Thoracic aorta endothelial cell (primary cell): ENCODE measurements around the gene PNMA6F. TPM values are rescaled to one million over a fixed set of nuclear protein-coding genes. Genes with fewer than 3 reads are reported as not detected.

ENCODE experiments used
- small RNA-seq: library from RNA; depleted of rRNA; stranded (forward); fragments of <200 nt; gene quantifications from one replicate; pipeline ENCODE3, GENCODE V24; 2012
- total RNA-seq: library from RNA; depleted of rRNA; stranded (reverse); fragments of >200 nt; gene quantifications from 2 replicates; pipeline ENCODE4 v1.2.3, GENCODE V29; 2012

The PNMA6F gene
- total RNA-seq, result not detected in 2 replicates

DNA sequence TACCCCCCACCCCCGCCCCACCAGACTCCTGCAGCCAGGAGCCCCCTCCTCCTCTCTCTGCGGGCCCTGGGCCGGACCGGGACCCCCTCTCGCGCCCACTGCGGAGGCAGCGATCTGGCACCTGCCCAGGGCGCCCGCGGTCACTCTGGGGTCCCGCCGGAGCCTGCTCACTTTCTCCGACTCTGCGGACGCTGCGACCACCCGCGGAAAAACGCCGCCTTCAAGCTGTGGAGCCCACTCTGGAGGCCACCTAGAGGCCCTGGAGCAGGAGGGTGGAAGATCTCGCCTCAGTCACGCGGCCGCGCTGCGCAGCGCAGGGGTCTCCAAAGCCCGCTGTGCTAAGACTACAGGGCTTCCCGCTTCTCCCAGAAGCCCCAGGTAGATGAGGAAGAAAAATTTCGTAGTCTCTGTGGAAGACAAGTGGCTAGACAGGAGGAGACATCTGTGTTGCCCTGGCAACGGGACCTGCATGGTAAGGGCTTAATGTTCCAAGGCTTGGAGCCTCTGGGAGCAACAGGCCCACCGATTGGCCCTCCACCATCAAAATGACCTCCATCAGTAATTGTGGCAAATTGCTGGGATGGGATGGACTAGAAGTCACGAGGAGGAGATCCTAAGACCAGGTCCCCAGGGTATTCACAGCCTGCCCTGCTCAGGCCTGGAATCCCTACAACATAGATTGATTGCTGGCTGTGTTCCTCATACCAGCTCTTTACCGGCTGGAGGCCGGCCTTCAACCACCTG, at the start of gene PNMA6F:
Gene PNMA6F, minus strand, starts transcription at position 387 of the 744 bp plus-strand sequence. CDS start 1,093 bp downstream, outside the sequence.

GRCh38 chrX:153333821-153334653, 12.5 kb upstream of the PNMA6F start, which contains the start of gene ZNF275:
ZNF275 (plus strand) TSS chrX:153334153; CDS start chrX:153336680, 2,527 bp downstream.

Small RNA genes lying within 50 kb of the gene (small RNA-seq; reads per million reads assigned to genes)
- not detected for gene AC152007.1

Other genes starting within 250 kb of the PNMA6F start
- gene PNMA6A, start 249.3 kb downstream of the PNMA6F start, total RNA-seq, result 0.40 and 0.93 TPM in 2 replicates
- gene MAGEA1, start 142.5 kb downstream of the PNMA6F start, total RNA-seq, result not detected in 2 replicates
- gene ZNF275, start 12.4 kb upstream of the PNMA6F start, total RNA-seq, result 8.8 and 9.8 TPM in 2 replicates
- gene PNMA6E, start 79.6 kb upstream of the PNMA6F start, total RNA-seq, result not detected in 2 replicates
- 0.13 and 1.5 TPM in 2 replicates for gene ZFP92, start 89.7 kb upstream of the PNMA6F start, total RNA-seq
- 1.0 and 1.2 TPM in 2 replicates for gene TREX2, start 124.3 kb upstream of the PNMA6F start, total RNA-seq
- gene HAUS7, start 148.8 kb upstream of the PNMA6F start, total RNA-seq, result 20.3 and 26.6 TPM in 2 replicates
- gene BGN, start 173.2 kb upstream of the PNMA6F start, total RNA-seq, result 13.4 and 34.2 TPM in 2 replicates
- gene ATP2B3, start 195.9 kb upstream of the PNMA6F start, total RNA-seq, result not detected in 2 replicates